Measurements from ENCODE around the gene SNORC. TPM values are rescaled to one million over a fixed set of nuclear protein-coding genes. Genes with fewer than 3 reads are reported as not detected.

Gene SNORC
- total RNA-seq, 3 donors from 2014 or later (not counting 1 experiment from before 2014, with no cell fraction given), result 0.47 to 1.0 (median 0.98) TPM

- H3K9me3 ChIP-seq (ENCODE audit: control insufficient read depth, insufficient read depth, low read length), result no peaks in the 10 kb centered on the region
- peaks cover 28% of the 10 kb centered on the region for H3K36me3 Mint-ChIP-seq
These were observed 31.6 kb upstream of the SNORC start for GRCh38 chr2:232838406-232838874.

GRCh38 chr2:232839411-232840079 lies 30.5 kb upstream of the SNORC start:
- WGBS (ENCODE audit: insufficient coverage), result 62% methylated on average over 8 of the region's 9 CpGs
- Mint-ChIP-seq H3K4me3 (no peak overlapping the region), H3K27me3 (ENCODE audit: low read depth in 2 of 2) (no peaks in the 10 kb centered on the region), H3K9me3 (no peaks in the 10 kb centered on the region), H3K36me3 (peaks cover 31% of the 10 kb centered on the region), H3K27ac (peak overlapping the region; percentile 89 to 91), H3K4me1 (peaks cover 34 to 40% of the 10 kb centered on the region in 2 donors)
- no peak for DNase-seq
- no peaks in the 10 kb centered on the region for H3K9me3 ChIP-seq (ENCODE audit: control insufficient read depth, insufficient read depth, low read length)
- H3K4me3 ChIP-seq (ENCODE audit: low read length), result no peak overlapping the region
- peaks cover 7% of the 10 kb centered on the region for H3K4me1 ChIP-seq (ENCODE audit: control insufficient read depth, insufficient read depth, low read length)
- no peak overlapping the region for H3K27ac ChIP-seq (ENCODE audit: low read length)
- no peak for TF ChIP-seq CTCF (IDR thresholded peaks at IDR 0.05)
- H3K27me3 ChIP-seq (ENCODE audit: control insufficient read depth, insufficient read depth, low read length), result no peaks in the 10 kb centered on the region
- H3K36me3 ChIP-seq (ENCODE audit: control insufficient read depth, insufficient read depth, low read length), result peaks cover 55% of the 10 kb centered on the region
- no peak for ATAC-seq
- intact Hi-C loops (cut with micrococcal nuclease), result no loop called here

More at GRCh38 chr2:232838406-232838874, 31.6 kb upstream of the SNORC start:
- H3K4me1 ChIP-seq (ENCODE audit: control insufficient read depth, insufficient read depth, low read length), result peaks cover 7% of the 10 kb centered on the region
- peaks cover 58% of the 10 kb centered on the region for H3K36me3 ChIP-seq (ENCODE audit: control insufficient read depth, insufficient read depth, low read length)
- Mint-ChIP-seq H3K4me3 (peak overlapping the region; percentile 70), H3K9me3 (no peaks in the 10 kb centered on the region), H3K4me1 (peaks cover 34% of the 10 kb centered on the region in 2 donors), H3K27me3 (ENCODE audit: low read depth in 2 of 2) (no peaks in the 10 kb centered on the region), H3K27ac (peak overlapping the region; percentile 89 to 91)
- H3K27ac ChIP-seq (ENCODE audit: low read length), result peak overlapping the region; percentile 63
- H3K27me3 ChIP-seq (ENCODE audit: control insufficient read depth, insufficient read depth, low read length), result no peaks in the 10 kb centered on the region
- peak; percentile 93 to 95 (median 94) for ATAC-seq
- H3K4me3 ChIP-seq (ENCODE audit: low read length), result no peak overlapping the region
- peak; percentile 54 to 67 for DNase-seq
- 30% methylated on average over 2 of the region's 2 CpGs for WGBS (ENCODE audit: insufficient coverage)
- intact Hi-C loops (cut with micrococcal nuclease), result no loop called here
- TF ChIP-seq CTCF (IDR thresholded peaks at IDR 0.05), result no peak

- H3K27me3 ChIP-seq (ENCODE audit: control insufficient read depth, insufficient read depth, low read length), result no peaks in the 10 kb centered on the region
- Mint-ChIP-seq H3K27ac (peak overlapping the region in 1 of 2 donors; percentile 51), H3K4me1 (peaks cover 24 to 29% of the 10 kb centered on the region in 2 donors), H3K36me3 (peaks cover 52% of the 10 kb centered on the region), H3K4me3 (no peak overlapping the region), H3K27me3 (ENCODE audit: low read depth in 2 of 2) (no peaks in the 10 kb centered on the region), H3K9me3 (no peaks in the 10 kb centered on the region)
- H3K4me1 ChIP-seq (ENCODE audit: control insufficient read depth, insufficient read depth, low read length), result peaks cover 7% of the 10 kb centered on the region
- TF ChIP-seq CTCF (IDR thresholded peaks at IDR 0.05), result no peak
- WGBS (ENCODE audit: insufficient coverage), result 46% methylated on average over 2 of the region's 2 CpGs
- no peak overlapping the region for H3K27ac ChIP-seq (ENCODE audit: low read length)
- H3K9me3 ChIP-seq (ENCODE audit: control insufficient read depth, insufficient read depth, low read length), result no peaks in the 10 kb centered on the region
- DNase-seq (no peak), ATAC-seq (no peak)
- H3K36me3 ChIP-seq (ENCODE audit: control insufficient read depth, insufficient read depth, low read length), result peaks cover 70% of the 10 kb centered on the region
- H3K4me3 ChIP-seq (ENCODE audit: low read length), result no peak overlapping the region
- intact Hi-C loops (cut with micrococcal nuclease), result no loop called here
These were observed 27.4 kb upstream of the SNORC start for GRCh38 chr2:232842689-232843088.

Measured in natural killer cell (primary cell).